GM20000 (cell line): ENCODE data around the gene CD52.

Source experiments
- DNase-seq: peaks from one replicate; pipeline ENCODE4 v3.0.0; 2012; ENCODE audit warnings: low spot score
- TF ChIP-seq, protein P1 (sequence below): IDR thresholded peaks from 2 replicates; pipeline ENCODE4 v1.5.1; 2012; ENCODE audit warnings: mild to moderate bottlenecking, control low read depth; ENCODE audit errors: extremely low read depth, missing control alignments

CD52 gene

DNA sequence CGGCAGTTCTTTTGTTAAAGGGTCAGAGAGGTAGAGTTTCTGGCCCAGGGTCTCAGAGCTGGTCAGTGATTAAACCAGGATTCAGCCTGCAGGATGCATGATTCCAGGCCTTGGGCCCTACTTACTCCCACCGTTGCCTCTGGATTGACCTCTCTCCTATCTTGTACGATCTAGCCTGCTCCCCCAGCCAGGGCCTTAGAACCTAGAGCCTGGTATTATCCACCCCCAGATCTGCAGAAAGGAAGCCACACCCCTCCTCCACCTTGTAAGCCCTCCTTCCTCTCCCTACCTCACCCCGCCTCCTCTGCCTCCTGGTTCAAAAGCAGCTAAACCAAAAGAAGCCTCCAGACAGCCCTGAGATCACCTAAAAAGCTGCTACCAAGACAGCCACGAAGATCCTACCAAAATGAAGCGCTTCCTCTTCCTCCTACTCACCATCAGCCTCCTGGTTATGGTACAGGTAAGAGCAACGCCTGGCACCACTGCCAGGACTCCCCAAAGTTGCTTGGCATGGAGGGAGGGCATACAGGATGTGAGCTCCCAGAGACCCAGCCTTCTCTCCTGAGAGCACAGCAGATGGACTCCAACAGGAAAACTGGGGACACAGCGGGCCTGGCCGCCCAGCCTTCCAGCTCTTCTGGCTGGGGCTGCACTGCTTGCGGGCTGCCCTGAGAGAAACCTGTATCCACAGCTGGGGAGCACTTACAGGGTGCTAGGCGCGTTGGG lies at the start of gene CD52:
Gene CD52 (plus strand): TSS at position 347 of the 726 bp plus-strand sequence. CDS start 60 bp downstream, at position 407.
- DNase-seq, result peak; percentile 79
- TF ChIP-seq, protein P1, sequence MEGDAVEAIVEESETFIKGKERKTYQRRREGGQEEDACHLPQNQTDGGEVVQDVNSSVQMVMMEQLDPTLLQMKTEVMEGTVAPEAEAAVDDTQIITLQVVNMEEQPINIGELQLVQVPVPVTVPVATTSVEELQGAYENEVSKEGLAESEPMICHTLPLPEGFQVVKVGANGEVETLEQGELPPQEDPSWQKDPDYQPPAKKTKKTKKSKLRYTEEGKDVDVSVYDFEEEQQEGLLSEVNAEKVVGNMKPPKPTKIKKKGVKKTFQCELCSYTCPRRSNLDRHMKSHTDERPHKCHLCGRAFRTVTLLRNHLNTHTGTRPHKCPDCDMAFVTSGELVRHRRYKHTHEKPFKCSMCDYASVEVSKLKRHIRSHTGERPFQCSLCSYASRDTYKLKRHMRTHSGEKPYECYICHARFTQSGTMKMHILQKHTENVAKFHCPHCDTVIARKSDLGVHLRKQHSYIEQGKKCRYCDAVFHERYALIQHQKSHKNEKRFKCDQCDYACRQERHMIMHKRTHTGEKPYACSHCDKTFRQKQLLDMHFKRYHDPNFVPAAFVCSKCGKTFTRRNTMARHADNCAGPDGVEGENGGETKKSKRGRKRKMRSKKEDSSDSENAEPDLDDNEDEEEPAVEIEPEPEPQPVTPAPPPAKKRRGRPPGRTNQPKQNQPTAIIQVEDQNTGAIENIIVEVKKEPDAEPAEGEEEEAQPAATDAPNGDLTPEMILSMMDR, result no peak

DNA sequence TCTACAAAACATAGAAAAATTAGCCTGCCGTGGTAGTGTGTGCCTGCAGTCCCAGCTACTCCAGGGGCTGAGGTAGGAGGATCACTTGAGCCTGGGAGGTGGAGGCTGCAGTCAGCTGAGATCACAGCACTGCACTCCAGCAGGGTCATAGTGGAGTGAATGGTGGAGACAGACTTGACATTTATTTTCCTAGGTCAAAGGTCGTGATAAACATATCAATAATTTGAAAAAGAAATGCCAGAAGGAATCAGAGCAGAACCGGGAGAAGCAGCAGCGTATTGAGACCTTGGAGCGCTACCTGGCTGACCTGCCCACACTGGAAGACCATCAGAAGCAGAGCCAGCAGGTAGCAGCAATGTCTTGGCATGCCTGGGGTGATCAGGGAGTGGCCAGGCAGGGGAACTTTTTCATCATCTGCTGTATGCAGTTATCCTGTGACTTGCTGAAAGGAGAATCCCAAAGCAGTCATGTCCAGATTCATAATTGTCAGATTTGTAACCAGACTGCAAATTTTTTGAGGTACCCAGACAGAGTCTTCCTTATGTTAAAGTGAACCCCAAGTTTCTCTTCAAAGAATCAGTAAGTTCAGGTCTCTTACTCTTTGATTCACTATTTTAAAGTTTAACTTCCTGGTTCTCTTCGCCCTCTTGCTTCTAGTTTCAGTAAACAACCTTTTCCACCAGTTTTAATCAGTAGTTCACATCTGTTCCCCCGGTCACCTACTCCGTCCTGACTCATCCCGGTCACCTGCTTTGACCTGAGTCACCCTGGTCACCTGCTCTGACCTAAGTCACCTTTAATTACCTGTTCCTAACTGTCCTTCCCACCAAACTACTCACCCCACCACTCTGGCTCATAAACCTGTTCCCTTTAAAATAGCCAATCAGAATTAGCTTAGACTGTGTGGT lies 49.2 kb upstream of the CD52 start:
- no peak for DNase-seq
- TF ChIP-seq, protein P1, result no peak

- no peak for DNase-seq
- TF ChIP-seq, protein P1, result no peak
These were observed 48.6 kb upstream of the CD52 start for GRCh38 chr1:26269198-26269550.

DNA sequence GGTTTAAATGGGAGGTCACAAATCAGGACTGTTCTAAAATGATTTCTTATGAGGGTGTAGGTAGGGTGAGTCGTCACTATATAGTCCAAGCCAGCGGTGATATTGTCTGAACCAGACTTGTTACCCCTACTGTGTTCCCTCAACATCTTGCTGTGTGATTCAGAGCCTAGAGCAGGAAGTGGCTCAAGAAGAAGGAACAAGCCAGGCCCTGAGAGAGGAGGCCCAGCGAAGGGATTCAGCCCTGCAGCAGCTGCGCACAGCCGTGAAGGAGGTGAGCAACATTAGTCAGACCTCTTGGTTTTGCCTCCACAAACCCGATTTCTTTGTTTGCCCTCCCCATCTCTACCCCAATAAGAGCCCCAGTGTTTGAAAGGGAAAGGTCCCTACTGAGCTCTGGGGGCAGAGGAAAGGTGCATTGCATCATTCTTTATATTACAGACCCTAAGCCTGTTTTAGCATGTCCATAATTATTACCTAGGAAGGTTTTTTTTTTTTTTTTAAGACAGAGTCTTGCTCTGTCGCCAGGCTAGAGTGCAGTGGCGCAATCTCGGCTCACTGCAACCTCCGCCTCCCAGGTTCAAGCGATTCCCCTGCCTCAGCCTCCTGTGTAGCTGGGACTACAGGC lies 42.8 kb upstream of the CD52 start:
- DNase-seq, result no peak
- TF ChIP-seq, protein P1, result no peak

- TF ChIP-seq, protein P1, result peak; percentile 85
- peak; percentile 80 for DNase-seq
These were observed 42.0 kb upstream of the CD52 start for GRCh38 chr1:26275580-26276431.

DNA sequence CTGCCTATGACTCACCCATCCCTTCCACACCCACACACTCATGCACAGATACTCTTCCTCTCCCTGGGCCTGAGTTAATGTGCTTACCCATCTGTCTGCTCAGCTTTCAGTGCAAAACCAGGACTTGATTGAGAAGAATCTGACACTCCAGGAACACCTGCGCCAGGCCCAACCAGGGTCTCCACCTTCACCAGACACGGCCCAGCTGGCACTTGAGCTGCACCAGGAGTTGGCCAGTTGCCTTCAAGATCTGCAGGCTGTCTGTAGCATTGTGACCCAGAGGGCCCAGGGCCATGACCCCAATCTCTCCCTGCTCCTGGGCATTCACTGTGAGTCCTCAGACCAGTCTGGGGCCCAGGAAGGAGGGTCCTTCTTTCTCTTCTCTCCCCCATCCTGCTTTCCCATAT lies 41.3 kb upstream of the CD52 start:
- DNase-seq, result peak; percentile 36
- TF ChIP-seq, protein P1, result no peak
